GM23248 (cell line): ENCODE results near the gene CALN1.

ENCODE experiments used
- EZH2 ChIP-seq: fragments of 200-600 bp; sonication (generic); IDR thresholded peaks from 2 replicates; pipeline ENCODE4 v1.6.1; 2018; ENCODE audit warnings: antibody characterized with exemption, mild to moderate bottlenecking; ENCODE audit not compliant: insufficient read depth, poor library complexity, severe bottlenecking
- EZH2phosphoT487 ChIP-seq: fragments of 200-600 bp; sonication (generic); IDR thresholded peaks from 2 replicates; pipeline ENCODE4 v1.6.1; 2018; ENCODE audit warnings: antibody characterized with exemption, moderate library complexity, mild to moderate bottlenecking, low read depth; ENCODE audit not compliant: insufficient read depth

DNA sequence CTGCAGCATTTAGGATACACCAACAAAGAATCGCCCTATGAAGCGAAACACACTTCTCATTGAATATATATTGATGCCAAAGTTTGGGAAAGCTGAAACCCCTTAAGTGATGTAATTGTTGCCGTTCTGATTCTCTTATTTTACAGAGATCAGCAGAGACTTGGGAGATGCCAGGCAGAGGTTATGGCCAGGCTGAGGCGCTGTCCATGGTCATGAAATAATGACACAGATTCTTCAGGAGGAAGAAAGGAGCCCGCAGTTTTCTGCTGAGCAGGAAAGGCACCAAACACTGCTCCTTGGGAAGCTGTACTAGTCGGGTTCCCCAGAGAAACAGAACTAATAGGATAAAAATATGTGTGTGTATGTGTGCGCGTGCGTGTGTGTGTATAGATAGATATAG, 566.0 kb downstream of the CALN1 start:
- TF ChIP-seq EZH2 (no peak), EZH2phosphoT487 (no peak)
